SU-DHL-6 (cell line): ENCODE data around the gene ZFHX3.

Experiments used
- H2AFZ ChIP-seq: fragments of 200-600 bp; sonication (generic); 2 replicates; pipeline ENCODE4 v1.6.1; 2014; ENCODE audit warnings: low read depth, mild to moderate bottlenecking, moderate library complexity, mixed read lengths, antibody characterized with exemption, low read length; ENCODE audit not compliant: severe bottlenecking
- H3F3A ChIP-seq: fragments of 200-600 bp; shearing (Covaris generic); 2 replicates; pipeline ENCODE4 v1.6.0; 2016; ENCODE audit warnings: antibody characterized with exemption, mild to moderate bottlenecking; ENCODE audit not compliant: insufficient read depth
- H3K27ac ChIP-seq: fragments of 200-600 bp; sonication (generic); 2 replicates; pipeline ENCODE4 v1.5.1; 2016; ENCODE audit warnings: low read depth, mild to moderate bottlenecking, low read length, moderate library complexity, mixed read lengths
- H3K27me3 ChIP-seq: fragments of 200-600 bp; sonication (generic), shearing (Covaris generic); 2 replicates; pipeline ENCODE4 v1.6.0; 2014; ENCODE audit warnings: mild to moderate bottlenecking, low read length
- H3K36me3 ChIP-seq: fragments of 200-600 bp; sonication (generic); 2 replicates; pipeline ENCODE4 v1.6.1; 2014; ENCODE audit warnings: mild to moderate bottlenecking, low read length, mixed read lengths
- H3K4me2 ChIP-seq: fragments of 300-600, 200-600 bp; shearing (Covaris generic), sonication (generic); 2 replicates; pipeline ENCODE4 v1.6.0; 2014; ENCODE audit warnings: low read length, low read depth, mild to moderate bottlenecking; ENCODE audit not compliant: poor library complexity, severe bottlenecking
- H3K4me3 ChIP-seq: fragments of 200-600 bp; sonication (generic); 2 replicates; pipeline ENCODE4 v1.5.1; 2014; ENCODE audit warnings: antibody characterized with exemption, low read length, mild to moderate bottlenecking, mixed read lengths; ENCODE audit not compliant: insufficient read depth, poor library complexity, severe bottlenecking
- H3K79me2 ChIP-seq: fragments of 200-600 bp; sonication (generic); 2 replicates; pipeline ENCODE4 v1.6.1; 2014; ENCODE audit warnings: mild to moderate bottlenecking, low read length, moderate library complexity; ENCODE audit not compliant: insufficient read depth
- H3K9ac ChIP-seq: fragments of 200-600 bp; sonication (generic); 2 replicates; pipeline ENCODE4 v1.7.0; 2014; ENCODE audit warnings: mild to moderate bottlenecking, low read length
- H3K9me2 ChIP-seq: fragments of 200-600 bp; sonication (generic); replicated peaks from 2 replicates; pipeline ENCODE4 v1.6.1; 2014; ENCODE audit warnings: low read length; ENCODE audit not compliant: insufficient read depth
- H3K9me3 ChIP-seq: fragments of 200-600 bp; sonication (generic); 2 replicates; pipeline ENCODE4 v1.6.1; 2014; ENCODE audit warnings: low read length, mixed read lengths; ENCODE audit not compliant: insufficient read depth
- H4K20me1 ChIP-seq: fragments of 200-600 bp; sonication (generic); 2 replicates; pipeline ENCODE4 v1.6.1; 2014; ENCODE audit warnings: low read depth, mild to moderate bottlenecking, antibody characterized with exemption, low read length, moderate library complexity, mixed read lengths
- CTCF ChIP-seq: fragments of 200-600 bp; sonication (generic); IDR thresholded peaks from one replicate; pipeline ENCODE4 v1.5.1; 2017; ENCODE audit warnings: antibody characterized with exemption, mild to moderate bottlenecking, low read length, moderate library complexity; ENCODE audit not compliant: insufficient read depth, poor library complexity, severe bottlenecking
- EZH2phosphoT487 ChIP-seq: fragments of 200-600 bp; sonication (generic), shearing (Covaris generic); conservative IDR thresholded peaks from 2 replicates; pipeline ENCODE4 v1.6.1; 2018; ENCODE audit warnings: mild to moderate bottlenecking, antibody characterized with exemption, low read length, moderate library complexity, mixed read lengths

ZFHX3 gene

GRCh38 chr16:72983241-72983640, 64.7 kb downstream of the ZFHX3 start:
- no peaks in the 10 kb centered on the region for H3K36me3 ChIP-seq
- H3K4me3 ChIP-seq = no peak overlapping the region
- no peak overlapping the region for H3K27ac ChIP-seq
- H3K27me3 ChIP-seq = no peaks in the 10 kb centered on the region
- H3K79me2 ChIP-seq = no peaks in the 10 kb centered on the region
- no peak overlapping the region for H3K9ac ChIP-seq
- no peaks in the 10 kb centered on the region for H4K20me1 ChIP-seq
- no peak overlapping the region for H3K4me2 ChIP-seq
- H2AFZ ChIP-seq = no peak overlapping the region
- no peaks in the 10 kb centered on the region for H3K9me2 ChIP-seq
- no peaks in the 10 kb centered on the region for H3K9me3 ChIP-seq
- no peak for TF ChIP-seq CTCF
- TF ChIP-seq EZH2phosphoT487 = no peak
- H3F3A ChIP-seq = no peaks in the 10 kb centered on the region

GRCh38 chr16:72979974-72980373, 68.0 kb downstream of the ZFHX3 start:
- TF ChIP-seq EZH2phosphoT487 (no peak), CTCF (no peak)

GRCh38 chr16:72978212-72978611, 69.7 kb downstream of the ZFHX3 start:
- no peak for TF ChIP-seq CTCF
- no peak for TF ChIP-seq EZH2phosphoT487
- Histone ChIP-seq H3K27ac (no peak overlapping the region), H3K36me3 (no peaks in the 10 kb centered on the region), H3F3A (no peaks in the 10 kb centered on the region), H3K9ac (no peak overlapping the region), H3K79me2 (no peaks in the 10 kb centered on the region), H3K9me2 (no peaks in the 10 kb centered on the region), H3K27me3 (no peaks in the 10 kb centered on the region), H3K4me2 (no peak overlapping the region), H2AFZ (no peak overlapping the region), H3K4me3 (no peak overlapping the region), H4K20me1 (no peaks in the 10 kb centered on the region), H3K9me3 (no peaks in the 10 kb centered on the region)

More at GRCh38 chr16:72979974-72980373, 68.0 kb downstream of the ZFHX3 start:
- Histone ChIP-seq H2AFZ (no peak overlapping the region), H3K79me2 (no peaks in the 10 kb centered on the region), H4K20me1 (no peaks in the 10 kb centered on the region), H3K4me3 (no peak overlapping the region), H3K9me3 (no peaks in the 10 kb centered on the region), H3K9ac (no peak overlapping the region), H3K27me3 (no peaks in the 10 kb centered on the region), H3K36me3 (no peaks in the 10 kb centered on the region), H3K27ac (no peak overlapping the region), H3K9me2 (no peaks in the 10 kb centered on the region), H3F3A (no peaks in the 10 kb centered on the region), H3K4me2 (no peak overlapping the region)
